Body of pancreas (tissue), 4 donors: Measurements from ENCODE around the gene BIVM. TPM values are rescaled to one million over a fixed set of nuclear protein-coding genes. Genes with fewer than 3 reads are reported as not detected.

ENCODE experiments used
- ATAC-seq: fragments of 150-250 bp; one replicate; pipeline ENCODE4 v1.9.1; 2016
- DNase-seq, 4 donors: peaks; one replicate each; pipeline ENCODE4 v3.0.0-alpha.2; 2019
- H3K27ac ChIP-seq, 4 donors: fragments of 200-600 bp; sonication (generic); 1 replicate in 3 of 4; 2 replicates in 1 of 4; pipeline versions ENCODE4 v1.5.1 to v1.6.1; 2016 to 2019; ENCODE audit warnings: mild to moderate bottlenecking in 1 of 4, mixed read lengths in 1 of 4, moderate library complexity in 1 of 4
- H3K27me3 ChIP-seq, 2 donors: fragments of 200-600 bp; sonication (generic); one replicate each; pipeline ENCODE4 v1.6.0; 2016; ENCODE audit warnings: mild to moderate bottlenecking in 1 of 2
- H3K36me3 ChIP-seq, 2 donors: fragments of 200-600 bp; sonication (generic); replicated peaks in 1 of 2; 2 replicates each; pipeline ENCODE4 v1.5.1; 2016; ENCODE audit warnings: low read depth in 2 of 2; ENCODE audit not compliant: insufficient read depth in 1 of 2
- H3K4me1 ChIP-seq: fragments of 200-600 bp; sonication (generic); one replicate; pipeline ENCODE4 v1.6.0; 2016
- H3K4me3 ChIP-seq, 2 donors: fragments of 200-600 bp; sonication (generic); 1 replicate in 1 of 2; 2 replicates in 1 of 2; pipeline ENCODE4 v1.5.1; 2016 to 2019
- H3K9me3 ChIP-seq, 3 donors: fragments of 200-600 bp; sonication (generic); 1 replicate in 2 of 3; 2 replicates in 1 of 3; pipeline ENCODE4 v1.5.1; 2016
- CTCF ChIP-seq, 7 experiments: fragments of 450-650 bp in 4 of 7; fragments of 200-600 bp in 3 of 7; sonication (generic) in 3 of 7; IDR thresholded peaks; one replicate each; pipeline ENCODE4 v1.5.1; 2016 to 2019; ENCODE audit warnings: antibody characterized with exemption in 7 of 7
- POLR2A ChIP-seq, 3 donors: fragments of 450-650 bp; IDR thresholded peaks; one replicate each; pipeline ENCODE4 v1.6.1; 2016; ENCODE audit warnings: antibody characterized with exemption in 3 of 3, mild to moderate bottlenecking in 2 of 3
- WGBS, 2 donors: methylation state at CpG; one replicate each; pipeline ENCODE4 v1.1.5; 2017; 5-methylcytosine and 5-hydroxymethylcytosine counted together
- intact Hi-C: fragments of 100-400 bp; cut with DNase I; formaldehyde crosslinking; loops from one replicate; pipeline ENCODE4 v1.15.1; 2023
- total RNA-seq, 2 donors: library from RNA; depleted of rRNA; stranded (reverse); fragments of >200 nt; gene quantifications; one replicate each; pipeline ENCODE4 v1.1.0, GENCODE V29; 2016

The BIVM gene
- total RNA-seq, 2 donors from 2014 or later, result 15.8 to 18.9 TPM

- H3K27ac ChIP-seq, result no peak overlapping the region
- WGBS, 2 donors, result 89 to 96% methylated on average over 1 of the region's 1 CpG
- no peaks in the 10 kb centered on the region for H3K27me3 ChIP-seq
- no peak for TF ChIP-seq CTCF (IDR thresholded peaks at IDR 0.05)
- no peak for TF ChIP-seq POLR2A (IDR thresholded peaks at IDR 0.05)
- no peaks in the 10 kb centered on the region for H3K4me1 ChIP-seq
- H3K4me3 ChIP-seq, result no peak overlapping the region
- H3K36me3 ChIP-seq, result no peaks in the 10 kb centered on the region
- intact Hi-C loops, result no loop called here
- H3K9me3 ChIP-seq, result no peaks in the 10 kb centered on the region
- DNase-seq (no peak), ATAC-seq (no peak)
Observed at GRCh38 chr13:102761071-102761470, 37.8 kb upstream of the BIVM start.

GRCh38 chr13:102763741-102764140 is 35.2 kb upstream of the BIVM start:
- H3K4me3 ChIP-seq, result no peak overlapping the region
- intact Hi-C loops, result no loop called here
- no peaks in the 10 kb centered on the region for H3K9me3 ChIP-seq
- no peaks in the 10 kb centered on the region for H3K36me3 ChIP-seq
- no peak for DNase-seq
- 77 to 89% methylated on average over 1 of the region's 1 CpG for WGBS, 2 donors
- no peak for TF ChIP-seq POLR2A (IDR thresholded peaks at IDR 0.05)
- H3K27me3 ChIP-seq, result no peaks in the 10 kb centered on the region
- H3K4me1 ChIP-seq, result no peaks in the 10 kb centered on the region
- ATAC-seq, result no peak
- H3K27ac ChIP-seq, result no peak overlapping the region

GRCh38 chr13:102768909-102769308 is 30.0 kb upstream of the BIVM start:
- ATAC-seq, result no peak
- no peaks in the 10 kb centered on the region for H3K27me3 ChIP-seq
- H3K4me3 ChIP-seq, result no peak overlapping the region
- no peak for DNase-seq
- no peaks in the 10 kb centered on the region for H3K36me3 ChIP-seq
- H3K27ac ChIP-seq, result no peak overlapping the region
- no peaks in the 10 kb centered on the region for H3K9me3 ChIP-seq
- TF ChIP-seq CTCF (IDR thresholded peaks at IDR 0.05), result no peak
- TF ChIP-seq POLR2A (IDR thresholded peaks at IDR 0.05), result no peak
- intact Hi-C loops, result no loop called here
- peaks cover 6% of the 10 kb centered on the region for H3K4me1 ChIP-seq
- 64 to 73% methylated on average over 2 of the region's 2 CpGs for WGBS, 2 donors

- 63 to 73% methylated on average over 4 of the region's 4 CpGs for WGBS, 2 donors
- Histone ChIP-seq H3K27me3 (no peaks in the 10 kb centered on the region), H3K4me3 (no peak overlapping the region), H3K9me3 (no peaks in the 10 kb centered on the region), H3K4me1 (peaks cover 11% of the 10 kb centered on the region), H3K27ac (no peak overlapping the region), H3K36me3 (no peaks in the 10 kb centered on the region)
- ATAC-seq (no peak), DNase-seq (no peak)
- TF ChIP-seq POLR2A (IDR thresholded peaks at IDR 0.05) (no peak), CTCF (IDR thresholded peaks at IDR 0.05) (no peak)
- intact Hi-C loops, result no loop called here
Observed at GRCh38 chr13:102769679-102770078, 29.2 kb upstream of the BIVM start.

- Histone ChIP-seq H3K36me3 (no peaks in the 10 kb centered on the region), H3K9me3 (no peaks in the 10 kb centered on the region)
Observed at GRCh38 chr13:102770435-102770834, 28.5 kb upstream of the BIVM start.

More at GRCh38 chr13:102770435-102770834, 28.5 kb upstream of the BIVM start:
- no peak for ATAC-seq
- Histone ChIP-seq H3K4me3 (no peak overlapping the region), H3K27me3 (no peaks in the 10 kb centered on the region), H3K27ac (no peak overlapping the region), H3K4me1 (peaks cover 11% of the 10 kb centered on the region)
- TF ChIP-seq POLR2A (IDR thresholded peaks at IDR 0.05), result no peak
- no peak for TF ChIP-seq CTCF (IDR thresholded peaks at IDR 0.05)
- intact Hi-C loops, result no loop called here
- 73 to 82% methylated on average over 2 of the region's 2 CpGs for WGBS, 2 donors
- no peak for DNase-seq
